Dendritic cell treated with granulocyte-macrophage colony-stimulating factor and Interleukin-4, amounts not matched to agents 40 ng/mL and 50 ng/mL, for 4 days (primary cell): Measurements from ENCODE around the gene AUTS2.
"Not testable (repeated sequence)": the region's sequence is repeated elsewhere in the genome, so short reads cannot be mapped to it uniquely, and the experiment has no call there.

ENCODE experiments used
- H3K27ac Mint-ChIP-seq: one replicate; pipeline ENCODE4 v1.8.0; 2022; ENCODE audit warnings: mild to moderate bottlenecking, mixed read lengths
- H3K27me3 Mint-ChIP-seq: one replicate; pipeline ENCODE4 v1.8.0; 2022; ENCODE audit warnings: mild to moderate bottlenecking, mixed read lengths
- H3K36me3 Mint-ChIP-seq: one replicate; pipeline ENCODE4 v1.8.0; 2022; ENCODE audit warnings: low read depth, mixed read lengths
- H3K4me1 Mint-ChIP-seq: one replicate; pipeline ENCODE4 v1.8.0; 2022; ENCODE audit warnings: low read depth, mixed read lengths
- H3K4me3 Mint-ChIP-seq: one replicate; pipeline ENCODE4 v1.8.0; 2022; ENCODE audit warnings: mild to moderate bottlenecking, moderate library complexity, mixed read lengths
- H3K9me3 Mint-ChIP-seq: one replicate; pipeline ENCODE4 v1.8.0; 2022; ENCODE audit warnings: mixed read lengths
- intact Hi-C: fragments of 100-400 bp; cut with micrococcal nuclease; formaldehyde crosslinking; loops from one replicate; pipeline ENCODE4 v1.15.0; 2022

AUTS2 gene

GRCh38 chr7:70588191-70588921 lies 990.1 kb downstream of the AUTS2 start:
- no peaks in the 10 kb centered on the region for H3K9me3 Mint-ChIP-seq
- intact Hi-C loops: no loop called here
- H3K4me1 Mint-ChIP-seq: no peaks in the 10 kb centered on the region
- H3K27ac Mint-ChIP-seq: no peak overlapping the region
- no peaks in the 10 kb centered on the region for H3K27me3 Mint-ChIP-seq
- no peak overlapping the region for H3K4me3 Mint-ChIP-seq
- H3K36me3 Mint-ChIP-seq: no peaks in the 10 kb centered on the region

GRCh38 chr7:70589010-70589409 lies 990.7 kb downstream of the AUTS2 start:
- Mint-ChIP-seq H3K27me3 (no peaks in the 10 kb centered on the region), H3K4me1 (no peaks in the 10 kb centered on the region), H3K36me3 (no peaks in the 10 kb centered on the region), H3K9me3 (no peaks in the 10 kb centered on the region), H3K4me3 (no peak overlapping the region), H3K27ac (no peak overlapping the region)
- intact Hi-C loops: no loop called here

DNA sequence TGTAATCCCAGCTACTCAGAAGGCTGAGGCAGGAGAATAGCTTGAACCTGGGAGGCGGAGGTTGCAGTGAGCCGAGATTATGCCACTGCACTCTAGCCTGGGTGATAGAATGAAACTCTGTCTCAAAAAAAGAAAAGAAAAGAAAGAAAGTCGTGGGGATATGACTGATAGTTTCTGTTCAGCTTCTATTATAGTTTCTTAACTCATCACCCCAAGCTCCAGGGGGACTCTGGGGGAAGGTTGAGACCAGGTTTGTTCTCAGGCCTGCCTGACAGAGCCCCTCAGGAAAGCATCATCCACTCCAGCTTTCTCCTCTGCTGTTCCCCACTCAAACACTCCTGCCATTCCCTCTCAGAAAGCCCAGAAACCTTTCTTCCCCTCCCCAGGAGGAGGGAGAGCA lies 991.3 kb downstream of the AUTS2 start:
- H3K4me1 Mint-ChIP-seq: no peaks in the 10 kb centered on the region
- no peak overlapping the region for H3K27ac Mint-ChIP-seq
- peaks cover 5% of the 10 kb centered on the region for H3K27me3 Mint-ChIP-seq
- H3K4me3 Mint-ChIP-seq: no peak overlapping the region
- intact Hi-C loops: no loop called here
- H3K36me3 Mint-ChIP-seq: no peaks in the 10 kb centered on the region
- no peaks in the 10 kb centered on the region for H3K9me3 Mint-ChIP-seq

GRCh38 chr7:70590126-70590854 lies 992.0 kb downstream of the AUTS2 start:
- Mint-ChIP-seq H3K27ac (no peak overlapping the region), H3K4me3 (no peak overlapping the region), H3K27me3 (peaks cover 12% of the 10 kb centered on the region), H3K36me3 (no peaks in the 10 kb centered on the region), H3K4me1 (no peaks in the 10 kb centered on the region), H3K9me3 (no peaks in the 10 kb centered on the region)
- intact Hi-C loops: no loop called here

GRCh38 chr7:70591643-70592042 lies 993.4 kb downstream of the AUTS2 start:
- H3K36me3 Mint-ChIP-seq: no peaks in the 10 kb centered on the region
- intact Hi-C loops: no loop called here

GRCh38 chr7:70592171-70592570 lies 993.9 kb downstream of the AUTS2 start:
- peaks cover 30% of the 10 kb centered on the region for H3K27me3 Mint-ChIP-seq
- H3K27ac Mint-ChIP-seq: no peak overlapping the region
- no peaks in the 10 kb centered on the region for H3K4me1 Mint-ChIP-seq
- H3K36me3 Mint-ChIP-seq: no peaks in the 10 kb centered on the region
- H3K4me3 Mint-ChIP-seq: no peak overlapping the region
- intact Hi-C loops: no loop called here
- no peaks in the 10 kb centered on the region for H3K9me3 Mint-ChIP-seq

More at GRCh38 chr7:70591643-70592042, 993.4 kb downstream of the AUTS2 start:
- H3K9me3 Mint-ChIP-seq: no peaks in the 10 kb centered on the region
- no peak overlapping the region for H3K27ac Mint-ChIP-seq
- H3K4me1 Mint-ChIP-seq: no peaks in the 10 kb centered on the region
- no peak overlapping the region for H3K4me3 Mint-ChIP-seq
- H3K27me3 Mint-ChIP-seq: peaks cover 24% of the 10 kb centered on the region

DNA sequence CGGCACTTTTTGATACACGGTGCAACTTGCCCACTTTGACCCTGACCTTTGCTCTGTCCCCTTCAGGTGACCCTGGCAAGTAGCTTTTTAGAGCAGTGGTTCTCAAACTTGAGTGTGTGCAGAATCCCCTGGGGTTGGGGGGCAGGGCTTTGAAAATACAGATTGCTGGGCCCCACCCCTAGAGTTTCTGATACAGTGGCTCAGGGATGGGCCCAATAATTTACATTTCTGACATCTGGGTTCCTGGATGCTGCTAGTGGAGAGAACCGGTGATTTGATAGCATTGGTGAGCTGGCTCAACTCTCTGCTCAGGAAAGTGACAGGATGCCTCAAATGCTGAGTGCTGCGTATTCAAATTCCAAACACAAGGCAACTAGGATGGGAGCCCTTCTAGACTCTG lies 995.9 kb downstream of the AUTS2 start:
- Mint-ChIP-seq H3K36me3 (no peaks in the 10 kb centered on the region), H3K27me3 (peaks cover 33% of the 10 kb centered on the region), H3K4me1 (no peaks in the 10 kb centered on the region), H3K27ac (no peak overlapping the region), H3K4me3 (no peak overlapping the region), H3K9me3 (no peaks in the 10 kb centered on the region)
- intact Hi-C loops: no loop called here

- intact Hi-C loops, H3K9me3 Mint-ChIP-seq, H3K36me3 Mint-ChIP-seq, H3K4me1 Mint-ChIP-seq, H3K27ac Mint-ChIP-seq, H3K4me3 Mint-ChIP-seq: not testable (repeated sequence)
- peaks cover 33% of the 10 kb centered on the region for H3K27me3 Mint-ChIP-seq
These were observed 996.6 kb downstream of the AUTS2 start for GRCh38 chr7:70594885-70595284.

DNA sequence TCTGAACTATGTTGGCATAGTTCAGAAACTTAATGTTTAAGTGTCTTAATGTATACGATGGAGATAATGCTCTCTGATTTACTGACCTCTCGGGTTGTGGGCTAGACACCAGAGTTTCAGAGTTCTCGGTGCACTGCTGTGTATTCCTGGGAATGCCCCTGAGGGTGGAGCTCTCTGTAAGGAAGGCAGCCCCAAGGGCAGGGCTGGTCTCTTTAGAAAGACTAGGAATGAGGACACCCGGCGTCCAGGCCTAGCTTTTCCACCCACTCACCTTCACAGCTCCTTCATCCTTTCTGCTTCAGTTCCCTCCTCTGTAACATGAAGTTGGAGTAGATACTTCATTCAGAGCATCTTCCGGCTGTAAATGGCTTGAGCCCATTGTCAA lies 997.1 kb downstream of the AUTS2 start:
- peaks cover 33% of the 10 kb centered on the region for H3K27me3 Mint-ChIP-seq
- H3K4me1 Mint-ChIP-seq: no peaks in the 10 kb centered on the region
- H3K27ac Mint-ChIP-seq: no peak overlapping the region
- intact Hi-C loops: no loop called here
- no peaks in the 10 kb centered on the region for H3K36me3 Mint-ChIP-seq
- H3K9me3 Mint-ChIP-seq: no peaks in the 10 kb centered on the region
- no peak overlapping the region for H3K4me3 Mint-ChIP-seq

GRCh38 chr7:70595755-70596597 lies 997.7 kb downstream of the AUTS2 start:
- H3K9me3 Mint-ChIP-seq: peaks cover 5% of the 10 kb centered on the region
- no peaks in the 10 kb centered on the region for H3K4me1 Mint-ChIP-seq
- peak overlapping the region; percentile 14 for H3K4me3 Mint-ChIP-seq
- H3K27ac Mint-ChIP-seq: no peak overlapping the region
- H3K27me3 Mint-ChIP-seq: peaks cover 33% of the 10 kb centered on the region
- intact Hi-C loops: no loop called here
- no peaks in the 10 kb centered on the region for H3K36me3 Mint-ChIP-seq

GRCh38 chr7:70596598-70596913 lies 998.3 kb downstream of the AUTS2 start:
- Mint-ChIP-seq H3K27me3 (peaks cover 33% of the 10 kb centered on the region), H3K36me3 (no peaks in the 10 kb centered on the region), H3K4me3 (no peak overlapping the region), H3K27ac (no peak overlapping the region), H3K9me3 (peaks cover 11% of the 10 kb centered on the region), H3K4me1 (no peaks in the 10 kb centered on the region)
- intact Hi-C loops: no loop called here

DNA sequence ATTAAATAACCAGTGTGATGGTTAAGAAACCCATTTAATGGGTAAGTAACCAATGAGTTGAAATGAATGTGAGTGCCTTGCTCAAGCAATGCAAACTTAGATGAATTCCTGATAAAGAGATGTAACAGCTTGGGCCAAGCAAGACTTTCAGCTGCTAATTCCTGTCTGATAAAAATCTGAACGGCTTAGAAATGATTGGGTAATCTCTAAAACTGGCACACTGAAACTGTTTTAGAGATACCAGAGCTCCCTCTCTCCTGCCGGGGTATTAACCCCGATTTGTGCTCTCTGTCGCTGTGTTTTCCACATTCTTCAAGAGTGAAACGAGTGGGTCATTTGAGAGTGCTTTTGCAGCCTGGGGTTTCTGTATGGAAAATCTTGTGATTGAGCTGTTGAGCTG lies 998.8 kb downstream of the AUTS2 start:
- Mint-ChIP-seq H3K4me3 (no peak overlapping the region), H3K4me1 (no peaks in the 10 kb centered on the region), H3K36me3 (no peaks in the 10 kb centered on the region), H3K9me3 (peaks cover 14% of the 10 kb centered on the region), H3K27me3 (peaks cover 33% of the 10 kb centered on the region), H3K27ac (no peak overlapping the region)
- intact Hi-C loops: no loop called here

DNA sequence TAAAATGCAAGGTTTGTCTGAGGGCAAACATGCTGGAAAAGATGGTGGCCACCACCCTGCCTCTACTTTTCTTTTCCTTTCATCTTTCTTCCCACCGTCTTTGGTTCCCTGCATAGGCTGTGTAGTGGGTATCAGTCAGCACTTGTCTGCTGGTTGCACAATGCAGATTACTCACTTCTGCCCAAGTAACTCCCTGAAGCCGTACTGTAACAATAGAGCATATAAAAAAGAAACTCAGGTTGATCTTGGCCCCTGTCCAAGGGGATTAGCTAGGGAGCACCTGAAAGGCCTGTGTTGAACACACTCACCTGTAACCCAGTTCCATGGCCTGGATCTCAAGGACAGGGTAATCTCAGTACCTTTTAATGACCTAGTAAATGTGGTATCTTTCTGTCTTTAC lies 1000.7 kb downstream of the AUTS2 start:
- Mint-ChIP-seq H3K36me3 (no peaks in the 10 kb centered on the region), H3K27me3 (peaks cover 33% of the 10 kb centered on the region), H3K9me3 (peaks cover 14% of the 10 kb centered on the region), H3K27ac (no peak overlapping the region), H3K4me3 (no peak overlapping the region), H3K4me1 (no peaks in the 10 kb centered on the region)
- intact Hi-C loops: no loop called here

DNA sequence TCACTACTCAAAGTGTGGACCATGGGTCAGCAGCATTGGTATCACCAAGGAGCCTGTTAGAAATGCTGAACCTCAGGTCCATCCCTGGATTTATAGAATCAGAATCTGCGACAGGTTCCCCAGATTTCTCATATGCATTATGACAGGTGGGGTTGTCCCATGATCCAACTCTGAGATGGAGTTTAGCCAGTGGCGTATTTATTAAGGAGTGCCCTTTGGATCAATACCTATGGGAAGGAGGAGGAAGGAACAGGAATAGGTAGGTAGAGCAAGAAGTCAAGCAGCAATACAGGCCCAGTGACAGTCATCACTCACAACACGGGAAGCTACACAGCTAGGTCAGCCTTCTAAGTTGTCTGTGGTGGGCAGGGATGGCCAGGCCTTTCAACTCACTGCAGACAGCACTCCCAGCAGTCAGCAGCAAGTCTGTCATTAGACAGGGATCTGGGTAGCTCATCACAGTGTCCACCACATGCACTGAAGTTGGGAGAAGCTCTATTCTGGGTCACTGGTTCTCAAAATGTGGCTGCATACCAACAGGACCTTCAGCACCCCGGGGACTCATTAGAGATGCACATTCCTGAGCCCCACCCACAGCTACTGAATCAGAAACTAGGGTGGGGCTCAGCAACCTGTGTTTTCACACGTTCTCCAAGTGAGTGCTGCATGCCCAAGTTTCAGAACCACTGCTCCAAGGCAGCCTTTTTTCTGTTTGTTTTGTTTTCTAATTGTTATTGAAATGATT lies 1001.3 kb downstream of the AUTS2 start:
- Mint-ChIP-seq H3K27ac (no peak overlapping the region), H3K27me3 (peaks cover 28% of the 10 kb centered on the region), H3K4me1 (no peaks in the 10 kb centered on the region), H3K9me3 (peaks cover 14% of the 10 kb centered on the region), H3K4me3 (no peak overlapping the region), H3K36me3 (no peaks in the 10 kb centered on the region)
- intact Hi-C loops: no loop called here
